ENCODE measurements around the gene ZNF37A.

DNA sequence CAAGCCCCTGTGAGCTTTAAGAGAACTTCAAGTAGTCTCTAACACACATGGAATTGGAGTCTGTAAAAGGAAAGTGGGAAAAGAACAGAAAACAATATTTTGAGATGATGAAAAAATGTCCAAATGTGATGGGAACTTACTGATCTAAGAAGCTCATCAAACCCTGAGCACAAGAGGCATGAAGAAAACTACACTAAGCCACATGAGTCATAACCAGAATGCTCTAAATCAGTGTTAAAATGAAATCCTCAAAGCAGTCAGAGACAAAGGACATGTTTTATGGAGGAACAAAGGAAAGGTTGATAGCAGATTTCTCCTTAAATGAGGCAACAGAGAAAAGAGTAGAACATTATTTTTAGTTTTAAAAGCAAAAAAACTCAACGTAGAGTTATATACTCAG lies 46.5 kb upstream of the ZNF37A start:
- TF ChIP-seq ZNF274 (IDR thresholded peaks at IDR 0.05; ENCODE audit: low read depth, low read length) (no peak), YY1 (IDR thresholded peaks at IDR 0.05; ENCODE audit: insufficient read depth, insufficient read length) (no peak), SUZ12 (IDR thresholded peaks at IDR 0.05; ENCODE audit: extremely low read depth, insufficient read depth, insufficient read length) (no peak)

All from NT2/D1 (cell line).